ENCODE measurements around the gene REXO5. TPM values are rescaled to one million over a fixed set of nuclear protein-coding genes. Genes with fewer than 3 reads are reported as not detected.

Gene REXO5
- total RNA-seq, 2 donors from 2014 or later: 0.98 to 5.2 TPM

DNA sequence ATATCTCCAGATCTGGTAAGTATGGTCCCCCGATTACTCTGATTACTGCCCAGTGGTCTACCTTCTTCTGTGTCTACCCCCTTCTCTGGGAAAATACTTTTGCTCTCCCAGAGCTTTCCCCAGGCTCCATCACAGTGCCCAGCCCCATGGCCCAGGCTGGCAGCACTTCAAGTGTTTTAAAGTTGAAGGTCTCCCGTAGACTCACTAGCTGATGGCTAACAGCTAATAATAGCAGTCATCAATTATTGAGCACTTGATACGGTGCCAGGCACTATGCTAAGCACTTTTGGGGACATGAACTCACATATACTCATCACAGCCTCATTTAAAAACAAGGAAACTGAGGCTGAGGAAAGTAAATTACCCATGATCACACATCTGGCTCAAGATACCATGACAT lies 60.5 kb downstream of the REXO5 start:
- Histone ChIP-seq H3K4me1 (peaks cover 0 to 69% of the 10 kb centered on the region in 2 donors), H3K4me3 (no peak overlapping the region), H3K9me3 (no peaks in the 10 kb centered on the region), H3K27me3 (no peaks in the 10 kb centered on the region), H3K36me3 (peaks cover 6% of the 10 kb centered on the region), H3K27ac (peak overlapping the region; percentile 22 to 42)
- DNase-seq (ENCODE audit: low spot score): no peak
- TF ChIP-seq, protein P1, sequence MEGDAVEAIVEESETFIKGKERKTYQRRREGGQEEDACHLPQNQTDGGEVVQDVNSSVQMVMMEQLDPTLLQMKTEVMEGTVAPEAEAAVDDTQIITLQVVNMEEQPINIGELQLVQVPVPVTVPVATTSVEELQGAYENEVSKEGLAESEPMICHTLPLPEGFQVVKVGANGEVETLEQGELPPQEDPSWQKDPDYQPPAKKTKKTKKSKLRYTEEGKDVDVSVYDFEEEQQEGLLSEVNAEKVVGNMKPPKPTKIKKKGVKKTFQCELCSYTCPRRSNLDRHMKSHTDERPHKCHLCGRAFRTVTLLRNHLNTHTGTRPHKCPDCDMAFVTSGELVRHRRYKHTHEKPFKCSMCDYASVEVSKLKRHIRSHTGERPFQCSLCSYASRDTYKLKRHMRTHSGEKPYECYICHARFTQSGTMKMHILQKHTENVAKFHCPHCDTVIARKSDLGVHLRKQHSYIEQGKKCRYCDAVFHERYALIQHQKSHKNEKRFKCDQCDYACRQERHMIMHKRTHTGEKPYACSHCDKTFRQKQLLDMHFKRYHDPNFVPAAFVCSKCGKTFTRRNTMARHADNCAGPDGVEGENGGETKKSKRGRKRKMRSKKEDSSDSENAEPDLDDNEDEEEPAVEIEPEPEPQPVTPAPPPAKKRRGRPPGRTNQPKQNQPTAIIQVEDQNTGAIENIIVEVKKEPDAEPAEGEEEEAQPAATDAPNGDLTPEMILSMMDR (IDR thresholded peaks at IDR 0.05): no peak

- peak overlapping the region; percentile 5 to 60 for H3K27ac ChIP-seq
- peaks cover 0 to 73% of the 10 kb centered on the region in 2 donors for H3K4me1 ChIP-seq
- H3K27me3 ChIP-seq: no peaks in the 10 kb centered on the region
- TF ChIP-seq, protein P1 (IDR thresholded peaks at IDR 0.05): no peak
- H3K4me3 ChIP-seq: no peak overlapping the region
- DNase-seq (ENCODE audit: low spot score): no peak
- no peaks in the 10 kb centered on the region for H3K36me3 ChIP-seq
- H3K9me3 ChIP-seq: no peaks in the 10 kb centered on the region
Measured at GRCh38 chr16:20867585-20867984, 61.3 kb downstream of the REXO5 start.

GRCh38 chr16:20868890-20869289 lies 62.6 kb downstream of the REXO5 start:
- Histone ChIP-seq H3K27me3 (no peaks in the 10 kb centered on the region), H3K4me3 (no peak overlapping the region), H3K27ac (peak overlapping the region; percentile 44 to 60), H3K4me1 (peaks cover 0 to 73% of the 10 kb centered on the region in 2 donors), H3K9me3 (no peaks in the 10 kb centered on the region), H3K36me3 (no peaks in the 10 kb centered on the region)
- DNase-seq (ENCODE audit: low spot score): peak; percentile 86
- TF ChIP-seq, protein P1 (IDR thresholded peaks at IDR 0.05): no peak

DNA sequence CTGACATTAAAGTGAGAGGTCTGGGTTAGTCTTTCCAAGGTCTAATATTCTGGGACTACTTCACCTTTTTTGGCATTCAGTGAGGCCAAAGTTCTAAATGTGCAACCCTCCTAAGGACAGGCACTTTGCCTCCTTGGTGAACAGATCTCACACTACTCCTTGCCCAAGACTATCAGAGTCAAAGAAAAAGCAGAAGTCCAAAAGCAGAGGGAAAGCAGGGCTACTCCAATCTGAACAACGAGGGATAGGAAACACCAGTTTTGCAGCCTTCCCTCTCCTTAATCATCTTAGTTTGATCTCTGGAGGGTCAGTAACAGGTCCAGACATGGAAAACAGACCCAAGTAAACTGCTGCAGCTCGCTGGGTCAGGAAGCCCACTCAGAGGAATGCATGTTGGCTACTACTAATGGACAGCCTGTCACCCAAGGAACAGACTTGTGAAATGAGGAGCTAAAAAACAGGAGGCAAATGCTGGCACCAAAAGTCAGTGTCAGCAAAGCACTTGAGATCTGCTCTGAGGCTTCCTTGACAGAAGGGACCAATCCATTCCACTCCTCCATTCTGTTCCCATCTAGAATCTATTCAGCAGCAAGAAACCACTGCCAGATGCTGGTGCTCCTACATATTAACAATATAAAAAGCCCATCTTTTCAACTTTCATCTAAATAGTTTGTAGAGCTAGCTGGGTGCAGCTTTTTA lies 63.9 kb downstream of the REXO5 start:
- Histone ChIP-seq H3K36me3 (no peaks in the 10 kb centered on the region), H3K27ac (peak overlapping the region; percentile 10 to 60), H3K4me1 (peaks cover 0 to 78% of the 10 kb centered on the region in 2 donors), H3K9me3 (no peaks in the 10 kb centered on the region), H3K27me3 (no peaks in the 10 kb centered on the region), H3K4me3 (no peak overlapping the region)
- TF ChIP-seq, protein P1 (IDR thresholded peaks at IDR 0.05): no peak
- no peak for DNase-seq (ENCODE audit: low spot score)

DNA sequence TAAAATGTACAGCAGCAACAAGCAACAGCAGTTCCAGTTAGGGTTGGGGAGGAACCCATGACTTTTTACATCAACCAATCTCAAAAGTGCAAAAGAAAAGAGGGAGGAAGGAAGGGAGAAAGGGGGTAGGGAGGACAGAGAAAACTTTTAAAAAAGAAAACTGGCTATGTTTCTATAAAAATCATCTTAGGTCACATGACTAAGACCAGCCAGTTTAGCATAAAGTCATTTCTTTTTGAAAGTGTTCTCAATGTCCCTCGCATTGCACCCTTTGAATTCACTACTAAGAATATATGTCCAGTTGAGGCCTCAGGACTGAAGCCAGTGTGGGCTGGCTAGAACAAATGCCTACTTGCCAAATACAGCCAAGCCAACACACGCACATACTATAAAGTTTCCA lies 64.9 kb downstream of the REXO5 start:
- H3K27ac ChIP-seq: peak overlapping the region; percentile 4 to 13
- no peaks in the 10 kb centered on the region for H3K36me3 ChIP-seq
- TF ChIP-seq, protein P1 (IDR thresholded peaks at IDR 0.05): no peak
- H3K9me3 ChIP-seq: no peaks in the 10 kb centered on the region
- no peak overlapping the region for H3K4me3 ChIP-seq
- no peak for DNase-seq (ENCODE audit: low spot score)
- no peaks in the 10 kb centered on the region for H3K27me3 ChIP-seq
- H3K4me1 ChIP-seq: peaks cover 0 to 68% of the 10 kb centered on the region in 2 donors

Measured in right atrium auricular region (tissue), 2 donors.